G401 (cell line): Measurements from ENCODE around the gene MAPK12. TPM values are rescaled to one million over a fixed set of nuclear protein-coding genes. Genes with fewer than 3 reads are reported as not detected.
A peak's percentile ranks its signal among the peaks of the same experiment; 100 is the strongest.
"Not testable (repeated sequence)": the region's sequence is repeated elsewhere in the genome, so short reads cannot be mapped to it uniquely, and the experiment has no call there.

Experiments used
- DNase-seq: peaks from one replicate; pipeline ENCODE4 v3.0.0-alpha.2; 2015; ENCODE audit warnings: low spot score
- in situ Hi-C: cut with HindIII; loops from 2 replicates; pipeline ENCODE4 v1.10.0; 2016; ENCODE audit warnings: low sequenced_read_pairs, mixed read lengths
- total RNA-seq: library from RNA; depleted of rRNA; stranded (reverse); fragments of >200 nt; shearing (Covaris generic); gene quantifications from 2 replicates; pipeline ENCODE4 v1.2.3, GENCODE V29; 2014; rRNA removed

The MAPK12 gene
- total RNA-seq, 1 experiment from 2014 or later: 158 TPM

DNA sequence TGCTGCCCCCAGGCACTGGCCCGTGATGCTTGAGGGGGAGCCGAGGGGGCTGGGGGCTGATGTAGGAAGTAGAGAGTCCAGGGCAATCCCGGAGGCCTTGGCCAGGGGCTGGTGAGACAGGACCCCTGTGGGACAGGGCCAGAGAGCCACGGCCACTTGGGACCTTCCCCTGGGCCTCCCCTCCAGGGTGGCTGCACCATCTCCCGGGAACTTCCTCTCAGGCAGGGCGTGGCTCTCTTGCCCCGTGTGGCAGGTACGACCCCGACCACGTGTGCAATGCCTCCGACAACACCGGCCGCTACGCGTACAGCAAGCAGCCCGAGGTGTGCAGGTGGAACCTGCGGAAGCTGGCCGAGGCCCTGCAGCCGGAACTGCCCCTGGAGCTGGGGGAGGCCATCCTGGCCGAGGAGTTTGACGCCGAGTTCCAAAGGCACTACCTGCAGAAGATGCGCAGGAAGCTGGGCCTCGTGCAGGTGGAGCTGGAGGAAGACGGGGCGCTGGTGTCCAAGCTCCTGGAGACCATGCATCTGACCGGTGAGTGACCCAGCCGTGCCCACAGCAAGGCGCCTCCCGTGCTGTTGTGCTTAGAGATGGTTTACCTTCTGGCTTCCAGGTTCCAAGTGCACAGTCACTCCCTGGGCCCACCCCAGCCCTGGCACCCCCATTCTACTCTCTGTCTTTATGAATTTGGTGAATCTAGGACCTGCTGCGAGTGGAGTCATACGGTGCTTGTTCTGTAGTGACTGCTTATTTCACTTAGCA is 50.9 kb downstream of the MAPK12 start:
- DNase-seq: no peak
- in situ Hi-C loops: no loop called here

DNA sequence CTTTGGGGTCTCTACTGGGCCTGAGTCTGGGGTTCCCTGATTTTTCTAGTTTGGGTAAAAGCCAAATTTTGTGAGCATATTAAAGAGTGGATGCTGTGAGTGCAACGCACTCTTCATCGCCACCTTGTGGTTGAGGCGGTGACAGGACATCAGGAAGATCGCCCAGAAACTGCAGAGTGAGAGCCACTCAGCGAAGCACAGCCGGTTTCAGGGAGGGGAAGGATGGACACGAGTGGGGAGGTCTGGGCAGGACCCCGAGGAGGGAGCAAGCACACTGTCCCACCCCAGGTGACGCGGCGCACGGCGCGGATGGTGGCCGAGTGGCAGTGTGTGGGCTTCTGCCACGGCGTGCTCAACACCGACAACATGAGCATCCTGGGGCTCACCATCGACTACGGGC is 51.6 kb downstream of the MAPK12 start:
- in situ Hi-C loops: no loop called here

GRCh38 chr22:50208939-50209892 is 52.3 kb downstream of the MAPK12 start:
- peak; percentile 27 for DNase-seq
- in situ Hi-C loops: no loop called here

More for the DNA sequence above, 51.6 kb downstream of the MAPK12 start:
- peak; percentile 87 for DNase-seq

- in situ Hi-C loops: no loop called here
These were observed 53.0 kb downstream of the MAPK12 start for GRCh38 chr22:50208430-50208938.

GRCh38 chr22:50207383-50208140 is 53.9 kb downstream of the MAPK12 start:
- DNase-seq: peak; percentile 7
- in situ Hi-C loops: no loop called here

More at GRCh38 chr22:50208430-50208938, 53.0 kb downstream of the MAPK12 start:
- peak; percentile 36 for DNase-seq

DNA sequence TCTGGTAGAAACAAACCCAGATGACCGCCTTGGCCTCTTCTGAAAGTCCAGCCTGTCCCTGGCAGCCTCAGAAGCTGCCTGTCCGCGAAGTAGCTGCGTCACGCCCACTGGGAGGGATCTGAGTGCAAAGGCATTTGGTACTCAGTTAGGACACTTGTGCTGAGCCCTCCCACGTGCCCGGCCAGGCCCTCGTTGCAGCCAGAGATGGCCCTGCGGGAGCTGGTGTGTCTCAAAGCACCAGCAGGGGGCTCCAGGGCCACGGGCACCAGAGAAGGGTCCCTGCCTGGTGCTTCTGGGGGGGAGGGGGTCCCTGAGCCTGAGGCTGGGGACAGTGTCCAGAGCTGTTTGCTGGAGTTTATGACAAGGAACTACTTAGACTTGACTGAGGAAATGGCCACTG is 54.9 kb downstream of the MAPK12 start:
- DNase-seq: peak; percentile 55
- in situ Hi-C loops: no loop called here

DNA sequence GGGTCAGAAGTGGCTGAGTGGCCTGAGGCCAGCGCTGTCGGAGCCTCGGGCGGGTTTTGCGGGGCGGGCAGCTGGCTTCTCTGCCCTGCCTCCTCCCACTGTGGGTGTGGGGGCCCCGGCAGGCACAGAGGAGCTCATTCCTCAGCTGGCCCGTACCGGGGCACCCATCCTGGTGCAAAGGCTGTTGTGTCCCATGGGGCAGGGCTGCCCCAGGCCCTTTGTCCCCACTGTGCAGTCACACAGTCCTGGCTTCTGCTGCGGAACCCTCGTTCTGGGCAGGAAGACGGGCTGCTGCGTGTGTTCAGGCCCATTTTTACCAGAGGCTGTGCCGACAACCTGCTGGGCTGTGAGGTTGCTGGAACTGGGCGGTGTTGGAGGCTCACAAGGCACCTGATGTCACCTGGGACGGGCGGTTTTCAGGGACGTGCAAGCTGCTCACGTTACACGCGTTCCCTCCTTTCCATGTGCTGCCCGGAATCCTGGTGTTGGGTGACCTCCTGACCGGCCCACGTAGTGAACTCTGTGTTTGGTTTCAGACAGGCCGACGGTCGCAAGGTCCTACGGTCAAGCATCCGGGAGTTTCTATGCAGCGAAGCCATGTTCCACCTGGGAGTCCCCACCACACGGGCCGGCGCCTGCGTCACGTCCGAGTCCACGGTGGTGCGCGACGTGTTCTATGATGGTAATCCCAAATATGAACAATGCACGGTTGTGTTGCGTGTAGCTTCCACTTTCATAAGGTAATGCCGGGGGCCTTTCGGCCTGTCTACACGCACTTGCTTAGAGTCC is 55.5 kb downstream of the MAPK12 start:
- in situ Hi-C loops: no loop called here
- DNase-seq: no peak

DNA sequence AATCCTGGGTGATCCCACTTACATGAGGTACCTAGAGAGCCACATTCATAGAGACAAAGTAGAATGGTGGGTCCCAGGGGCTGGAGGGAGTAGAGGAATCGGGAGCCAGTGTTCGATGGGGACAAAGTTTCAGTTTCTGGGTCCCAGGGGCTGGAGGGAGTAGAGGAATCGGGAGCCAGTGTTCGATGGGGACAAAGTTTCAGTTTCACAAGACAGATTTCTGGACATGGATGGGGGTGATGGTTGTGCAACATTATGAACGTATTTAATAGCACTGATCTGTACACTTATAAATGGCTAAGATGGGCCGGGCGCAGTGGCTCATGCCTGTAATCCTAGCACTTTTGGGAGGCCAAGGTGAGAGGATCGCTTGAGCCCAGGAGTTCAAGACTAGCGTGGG is 56.5 kb downstream of the MAPK12 start:
- in situ Hi-C loops, DNase-seq: not testable (repeated sequence)

GRCh38 chr22:50204571-50204970 is 56.9 kb downstream of the MAPK12 start:
- DNase-seq: no peak
- in situ Hi-C loops: no loop called here

- in situ Hi-C loops: no loop called here
- no peak for DNase-seq
These were observed 58.2 kb downstream of the MAPK12 start for GRCh38 chr22:50203288-50203687.

Other genes with a start within 250 kb of the MAPK12 start
- gene IL17REL, start 248.9 kb downstream of the MAPK12 start, total RNA-seq: not detected in 2 replicates
- not detected in 2 replicates for gene TTLL8, start 203.4 kb downstream of the MAPK12 start, total RNA-seq
- gene MLC1, start 176.3 kb downstream of the MAPK12 start, total RNA-seq: not detected in 2 replicates
- gene MOV10L1, start 171.7 kb downstream of the MAPK12 start, total RNA-seq: not detected in 2 replicates
- gene PANX2, start 91.0 kb downstream of the MAPK12 start, total RNA-seq: 0.62 and 1.4 TPM in 2 replicates
- 73.9 and 83.5 TPM in 2 replicates for gene TRABD, start 75.8 kb downstream of the MAPK12 start, total RNA-seq
- 25.5 and 40.7 TPM in 2 replicates for gene SELENOO, start 60.7 kb downstream of the MAPK12 start, total RNA-seq
- gene TUBGCP6, start 16.7 kb downstream of the MAPK12 start, total RNA-seq: 15.1 and 17.0 TPM in 2 replicates
- 6.1 and 28.5 TPM in 2 replicates for gene HDAC10, start 10.4 kb downstream of the MAPK12 start, total RNA-seq
- 21.3 and 21.5 TPM in 2 replicates for gene MAPK11, start 8.7 kb upstream of the MAPK12 start, total RNA-seq
- gene PLXNB2, start 46.0 kb upstream of the MAPK12 start, total RNA-seq: 93.4 and 100 TPM in 2 replicates
- gene DENND6B, start 65.3 kb upstream of the MAPK12 start, total RNA-seq: 0.37 and 1.0 TPM in 2 replicates
- 76.9 and 77.8 TPM in 2 replicates for gene PPP6R2, start 81.6 kb upstream of the MAPK12 start, total RNA-seq
- 61.5 and 86.1 TPM in 2 replicates for gene SBF1, start 213.4 kb upstream of the MAPK12 start, total RNA-seq
- not detected in 2 replicates for gene ADM2, start 219.9 kb upstream of the MAPK12 start, total RNA-seq
- gene MIOX, start 225.2 kb upstream of the MAPK12 start, total RNA-seq: 1.9 TPM in 1 of 2 replicates, not detected in the other
- 40.6 and 45.7 TPM in 2 replicates for gene LMF2, start 246.0 kb upstream of the MAPK12 start, total RNA-seq
- 80.3 and 81.2 TPM in 2 replicates for gene NCAPH2, start 246.5 kb upstream of the MAPK12 start, total RNA-seq